DND-41 (cell line): ENCODE measurements around the gene NDUFV2.

Source experiments
- EZH2 ChIP-seq: IDR thresholded peaks from 3 replicates; pipeline ENCODE4 v1.6.1; 2012; ENCODE audit warnings: borderline replicate concordance, low read depth, mild to moderate bottlenecking, moderate library complexity, low read length, inconsistent platforms; ENCODE audit not compliant: severe bottlenecking
- TF ChIP-seq, protein P1 (sequence below): IDR thresholded peaks from 2 replicates; pipeline ENCODE4 v1.5.1; 2012; ENCODE audit warnings: borderline replicate concordance, low read length, moderate library complexity, mild to moderate bottlenecking; ENCODE audit not compliant: poor library complexity, severe bottlenecking; ENCODE audit errors: extremely low read depth

- TF ChIP-seq, protein P1, sequence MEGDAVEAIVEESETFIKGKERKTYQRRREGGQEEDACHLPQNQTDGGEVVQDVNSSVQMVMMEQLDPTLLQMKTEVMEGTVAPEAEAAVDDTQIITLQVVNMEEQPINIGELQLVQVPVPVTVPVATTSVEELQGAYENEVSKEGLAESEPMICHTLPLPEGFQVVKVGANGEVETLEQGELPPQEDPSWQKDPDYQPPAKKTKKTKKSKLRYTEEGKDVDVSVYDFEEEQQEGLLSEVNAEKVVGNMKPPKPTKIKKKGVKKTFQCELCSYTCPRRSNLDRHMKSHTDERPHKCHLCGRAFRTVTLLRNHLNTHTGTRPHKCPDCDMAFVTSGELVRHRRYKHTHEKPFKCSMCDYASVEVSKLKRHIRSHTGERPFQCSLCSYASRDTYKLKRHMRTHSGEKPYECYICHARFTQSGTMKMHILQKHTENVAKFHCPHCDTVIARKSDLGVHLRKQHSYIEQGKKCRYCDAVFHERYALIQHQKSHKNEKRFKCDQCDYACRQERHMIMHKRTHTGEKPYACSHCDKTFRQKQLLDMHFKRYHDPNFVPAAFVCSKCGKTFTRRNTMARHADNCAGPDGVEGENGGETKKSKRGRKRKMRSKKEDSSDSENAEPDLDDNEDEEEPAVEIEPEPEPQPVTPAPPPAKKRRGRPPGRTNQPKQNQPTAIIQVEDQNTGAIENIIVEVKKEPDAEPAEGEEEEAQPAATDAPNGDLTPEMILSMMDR = no peak
- no peak for TF ChIP-seq EZH2
Observed at GRCh38 chr18:9088252-9088651, 14.2 kb upstream of the NDUFV2 start.
